Chondrocyte (in vitro differentiated cells): ENCODE results near the gene IL1R1. TPM values are rescaled to one million over a fixed set of nuclear protein-coding genes. Genes with fewer than 3 reads are reported as not detected.
"Not testable (repeated sequence)": the region's sequence is repeated elsewhere in the genome, so short reads cannot be mapped to it uniquely, and the experiment has no call there.

Experiments used
- DNase-seq: peaks from one replicate; pipeline ENCODE4 v3.0.0; 2021; ENCODE audit warnings: mixed read lengths, low spot score
- H3K27ac Mint-ChIP-seq: one replicate; pipeline ENCODE4 v1.8.0; 2021; ENCODE audit warnings: mild to moderate bottlenecking, moderate library complexity, mixed read lengths; ENCODE audit not compliant: unreplicated experiment
- H3K27me3 Mint-ChIP-seq: 2 replicates; pipeline ENCODE4 v1.8.0; 2021; ENCODE audit warnings: low read depth, mixed read lengths
- H3K36me3 Mint-ChIP-seq: 2 replicates; pipeline ENCODE4 v1.8.0; 2021; ENCODE audit warnings: low read depth, mixed read lengths
- H3K4me1 Mint-ChIP-seq: 2 replicates; pipeline ENCODE4 v1.8.0; 2021; ENCODE audit warnings: low read depth, mild to moderate bottlenecking, mixed read lengths
- H3K4me3 Mint-ChIP-seq: one replicate; pipeline ENCODE4 v1.8.0; 2021; ENCODE audit warnings: mild to moderate bottlenecking, moderate library complexity, mixed read lengths; ENCODE audit not compliant: unreplicated experiment
- H3K9me3 Mint-ChIP-seq: 2 replicates; pipeline ENCODE4 v1.8.0; 2021; ENCODE audit warnings: low read depth, mixed read lengths
- total RNA-seq: library from RNA; stranded (reverse); gene quantifications from 3 replicates; pipeline ENCODE4 v1.2.1, GENCODE V29; 2021
- TF ChIP-seq, protein P1 (sequence below): fragments of 200-600 bp; sonication (generic); IDR thresholded peaks from 2 replicates; pipeline ENCODE4 v1.5.0; 2021; ENCODE audit warnings: antibody characterized with exemption, mild to moderate bottlenecking, moderate library complexity

The IL1R1 gene
- total RNA-seq, 1 donor from 2014 or later: 22.0 TPM

DNA sequence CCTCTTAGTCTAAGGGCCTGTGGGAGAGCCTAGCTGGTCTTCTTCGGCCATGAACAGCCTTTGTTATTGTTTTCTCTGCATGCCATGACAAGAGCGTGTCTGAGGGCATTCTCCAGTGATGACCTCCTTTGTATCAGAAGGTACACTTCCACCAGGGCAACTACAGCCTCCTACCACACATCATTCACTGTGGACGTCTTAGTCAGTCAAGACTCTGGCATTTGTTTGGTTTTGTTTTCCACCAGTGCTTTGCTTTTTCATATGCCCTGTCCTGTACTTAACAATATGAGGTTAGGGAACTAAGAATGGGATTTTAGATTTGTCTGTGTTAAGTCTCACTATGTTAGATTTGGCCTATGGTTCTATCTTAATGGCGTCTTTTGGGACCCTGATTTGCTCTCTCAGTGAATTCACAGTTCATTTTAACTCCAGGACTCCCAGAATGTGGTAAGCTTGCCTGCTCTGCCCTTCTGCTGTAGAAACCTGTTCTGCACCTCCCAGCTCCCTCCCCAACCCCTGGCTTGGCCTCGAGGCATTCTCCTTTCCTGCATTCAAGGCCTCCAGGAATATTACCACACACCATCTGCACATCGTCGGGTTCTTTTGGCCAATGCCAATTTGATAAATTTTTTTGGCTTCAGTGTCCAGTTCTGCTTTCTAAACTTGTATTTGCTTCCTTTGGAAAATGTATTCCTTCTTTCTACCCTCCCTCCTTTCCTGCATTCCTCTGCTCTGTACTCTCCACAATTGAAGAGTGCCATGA, 42.8 kb upstream of the IL1R1 start:
- no peak for DNase-seq
- peaks cover 6% of the 10 kb centered on the region for H3K9me3 Mint-ChIP-seq
- H3K4me3 Mint-ChIP-seq: no peak overlapping the region
- peaks cover 21% of the 10 kb centered on the region for H3K4me1 Mint-ChIP-seq
- no peak overlapping the region for H3K27ac Mint-ChIP-seq
- TF ChIP-seq, protein P1, sequence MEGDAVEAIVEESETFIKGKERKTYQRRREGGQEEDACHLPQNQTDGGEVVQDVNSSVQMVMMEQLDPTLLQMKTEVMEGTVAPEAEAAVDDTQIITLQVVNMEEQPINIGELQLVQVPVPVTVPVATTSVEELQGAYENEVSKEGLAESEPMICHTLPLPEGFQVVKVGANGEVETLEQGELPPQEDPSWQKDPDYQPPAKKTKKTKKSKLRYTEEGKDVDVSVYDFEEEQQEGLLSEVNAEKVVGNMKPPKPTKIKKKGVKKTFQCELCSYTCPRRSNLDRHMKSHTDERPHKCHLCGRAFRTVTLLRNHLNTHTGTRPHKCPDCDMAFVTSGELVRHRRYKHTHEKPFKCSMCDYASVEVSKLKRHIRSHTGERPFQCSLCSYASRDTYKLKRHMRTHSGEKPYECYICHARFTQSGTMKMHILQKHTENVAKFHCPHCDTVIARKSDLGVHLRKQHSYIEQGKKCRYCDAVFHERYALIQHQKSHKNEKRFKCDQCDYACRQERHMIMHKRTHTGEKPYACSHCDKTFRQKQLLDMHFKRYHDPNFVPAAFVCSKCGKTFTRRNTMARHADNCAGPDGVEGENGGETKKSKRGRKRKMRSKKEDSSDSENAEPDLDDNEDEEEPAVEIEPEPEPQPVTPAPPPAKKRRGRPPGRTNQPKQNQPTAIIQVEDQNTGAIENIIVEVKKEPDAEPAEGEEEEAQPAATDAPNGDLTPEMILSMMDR: no peak
- no peaks in the 10 kb centered on the region for H3K36me3 Mint-ChIP-seq
- no peaks in the 10 kb centered on the region for H3K27me3 Mint-ChIP-seq

DNA sequence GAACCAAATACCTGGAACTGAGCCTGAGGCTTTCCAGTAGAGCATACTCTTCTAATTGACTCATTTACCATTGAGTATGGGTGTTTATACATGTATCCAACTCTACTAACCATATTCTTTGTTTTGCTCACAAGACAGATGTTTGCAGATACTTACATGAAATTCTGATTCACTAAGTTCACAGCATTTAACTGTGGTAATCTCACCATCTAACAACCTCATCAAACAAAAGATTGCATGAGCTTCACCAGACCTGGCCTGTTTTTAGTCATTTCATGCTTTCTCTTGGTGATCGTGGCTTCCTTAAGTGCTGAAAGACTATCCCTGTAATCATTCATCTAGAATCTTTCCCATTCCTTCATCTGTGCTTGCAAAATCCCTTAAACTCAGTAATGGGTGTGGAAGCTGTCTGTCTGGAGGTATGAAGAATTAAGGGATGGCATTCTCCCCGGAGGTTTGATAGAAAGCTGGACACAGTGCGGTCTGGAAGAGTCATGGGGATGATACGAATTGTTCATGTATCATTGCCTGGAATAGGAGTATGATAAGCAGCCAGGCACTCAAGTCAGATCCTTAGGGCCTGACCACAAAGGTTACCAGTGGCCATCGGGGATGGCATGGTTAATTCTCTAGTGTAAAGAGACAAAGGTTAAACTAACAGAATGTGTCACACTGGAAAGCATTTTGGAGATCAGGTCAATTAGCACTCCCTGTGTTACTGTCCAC, 42.0 kb upstream of the IL1R1 start:
- Mint-ChIP-seq H3K27ac (no peak overlapping the region), H3K9me3 (peaks cover 6% of the 10 kb centered on the region), H3K36me3 (no peaks in the 10 kb centered on the region), H3K27me3 (no peaks in the 10 kb centered on the region), H3K4me3 (no peak overlapping the region), H3K4me1 (peaks cover 21% of the 10 kb centered on the region)
- TF ChIP-seq, protein P1: no peak
- DNase-seq: no peak

DNA sequence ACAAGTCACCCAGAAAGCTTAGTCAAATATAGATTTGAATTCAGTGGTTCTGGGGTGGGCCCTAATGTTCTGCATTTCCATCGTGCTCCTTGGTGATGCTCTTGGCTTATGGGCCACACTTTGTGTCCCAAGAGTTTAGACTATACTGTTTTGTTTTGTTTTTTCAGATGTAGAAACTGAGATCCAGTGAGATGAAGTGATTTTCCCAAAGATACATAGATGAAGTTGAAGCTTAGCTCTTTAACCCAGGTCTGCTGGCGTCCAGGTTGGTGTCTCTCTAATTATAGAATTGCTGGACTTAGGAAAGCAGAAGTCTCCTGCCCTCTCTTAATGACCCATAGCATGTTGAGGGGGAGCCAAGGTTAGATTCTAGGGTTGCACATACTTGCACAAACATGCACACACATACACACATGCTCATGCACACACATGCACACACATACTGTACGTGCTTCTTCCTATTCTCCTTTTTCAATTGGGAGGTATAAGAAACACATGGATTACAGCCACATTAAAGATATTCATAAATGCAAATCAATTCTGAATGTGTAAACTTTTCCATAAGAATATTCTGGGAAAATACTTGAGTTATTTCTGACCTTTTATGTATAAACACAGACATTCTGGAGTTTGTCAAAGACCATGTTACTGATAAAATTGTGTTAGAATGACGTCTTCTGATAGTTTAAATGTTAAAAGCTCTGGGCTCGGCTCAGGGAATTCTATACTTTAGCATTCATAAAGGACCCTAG, 41.3 kb upstream of the IL1R1 start:
- peaks cover 28% of the 10 kb centered on the region for H3K4me1 Mint-ChIP-seq
- DNase-seq: no peak
- no peaks in the 10 kb centered on the region for H3K36me3 Mint-ChIP-seq
- H3K9me3 Mint-ChIP-seq: peaks cover 6% of the 10 kb centered on the region
- no peak overlapping the region for H3K4me3 Mint-ChIP-seq
- no peak overlapping the region for H3K27ac Mint-ChIP-seq
- TF ChIP-seq, protein P1: no peak
- H3K27me3 Mint-ChIP-seq: no peaks in the 10 kb centered on the region

DNA sequence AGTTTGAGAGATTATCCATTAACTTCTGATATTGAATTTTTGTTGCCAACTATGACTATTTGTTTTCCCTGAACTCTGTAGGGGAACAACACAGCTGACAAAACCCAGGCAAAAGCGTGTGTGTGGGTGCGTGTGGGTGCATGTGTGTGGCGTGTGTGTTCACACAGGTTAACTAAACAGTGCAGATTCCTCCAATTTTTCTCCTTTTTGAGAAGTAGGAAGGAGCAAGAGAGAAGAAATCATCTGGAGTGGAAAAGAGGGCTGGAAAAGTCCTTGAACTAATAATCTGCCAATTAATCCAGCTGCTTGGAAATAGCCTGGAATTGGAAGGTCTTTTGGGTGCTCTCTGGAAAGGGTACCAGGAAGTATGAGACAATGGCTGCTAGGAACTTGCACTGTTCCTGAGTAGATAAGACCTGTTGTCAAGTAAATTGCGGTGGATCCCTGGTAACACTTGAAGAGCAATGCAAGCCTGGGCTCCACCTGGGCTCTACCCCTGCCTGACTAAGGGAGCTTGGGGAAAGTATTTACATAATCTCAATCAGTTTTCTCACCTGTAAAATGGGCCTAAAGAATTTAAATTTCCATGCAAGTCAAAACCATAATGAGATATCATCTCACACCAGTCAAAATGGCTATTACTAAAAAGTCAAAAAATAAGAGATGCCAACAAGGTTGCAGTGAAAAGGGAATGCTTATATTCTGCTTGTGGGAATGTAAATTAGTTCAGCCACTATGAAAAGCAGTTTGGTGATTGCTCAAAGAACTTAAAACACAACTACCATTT, 40.5 kb upstream of the IL1R1 start:
- no peak overlapping the region for H3K4me3 Mint-ChIP-seq

DNA sequence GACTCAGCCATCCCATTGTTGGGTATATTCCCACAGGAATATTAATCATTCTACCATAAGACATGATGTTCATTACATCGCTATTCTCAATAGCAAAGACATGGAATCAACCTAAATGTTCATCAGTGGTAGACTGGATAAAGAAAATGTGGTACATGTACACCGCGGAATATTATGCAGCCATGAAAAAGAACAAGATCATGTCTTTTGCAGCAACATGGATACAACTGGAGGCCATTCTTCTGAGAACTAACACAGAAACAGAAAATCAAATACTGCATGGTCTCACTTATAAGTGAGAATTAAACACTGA, 40.0 kb upstream of the IL1R1 start:
- H3K27me3 Mint-ChIP-seq, H3K9me3 Mint-ChIP-seq, H3K36me3 Mint-ChIP-seq, H3K4me3 Mint-ChIP-seq, DNase-seq, H3K27ac Mint-ChIP-seq: not testable (repeated sequence)
- H3K4me1 Mint-ChIP-seq: peaks cover 32% of the 10 kb centered on the region

More for the DNA sequence above, 40.5 kb upstream of the IL1R1 start:
- no peak overlapping the region for H3K27ac Mint-ChIP-seq
- TF ChIP-seq, protein P1: no peak
- H3K4me1 Mint-ChIP-seq: peaks cover 32% of the 10 kb centered on the region
- peaks cover 6% of the 10 kb centered on the region for H3K9me3 Mint-ChIP-seq
- DNase-seq: no peak
- no peaks in the 10 kb centered on the region for H3K27me3 Mint-ChIP-seq
- no peaks in the 10 kb centered on the region for H3K36me3 Mint-ChIP-seq
